Subcutaneous adipose tissue (tissue), 4 donors: ENCODE data around the gene ABCC1. TPM values are rescaled to one million over a fixed set of nuclear protein-coding genes. Genes with fewer than 3 reads are reported as not detected.

Experiments
- total RNA-seq, 4 donors: library from RNA; depleted of rRNA; stranded (reverse); fragments of >200 nt; gene quantifications; one replicate each; pipeline ENCODE4 v1.1.0, GENCODE V29; 2016
- TF ChIP-seq, protein P1 (sequence below): fragments of 450-650 bp; IDR thresholded peaks from one replicate; pipeline ENCODE4 v1.5.1; 2016; ENCODE audit warnings: low read depth, mild to moderate bottlenecking, control low read depth, antibody characterized with exemption, moderate library complexity

Gene ABCC1
- total RNA-seq, 4 donors from 2014 or later: 16.1 to 23.6 (median 22.1) TPM

DNA sequence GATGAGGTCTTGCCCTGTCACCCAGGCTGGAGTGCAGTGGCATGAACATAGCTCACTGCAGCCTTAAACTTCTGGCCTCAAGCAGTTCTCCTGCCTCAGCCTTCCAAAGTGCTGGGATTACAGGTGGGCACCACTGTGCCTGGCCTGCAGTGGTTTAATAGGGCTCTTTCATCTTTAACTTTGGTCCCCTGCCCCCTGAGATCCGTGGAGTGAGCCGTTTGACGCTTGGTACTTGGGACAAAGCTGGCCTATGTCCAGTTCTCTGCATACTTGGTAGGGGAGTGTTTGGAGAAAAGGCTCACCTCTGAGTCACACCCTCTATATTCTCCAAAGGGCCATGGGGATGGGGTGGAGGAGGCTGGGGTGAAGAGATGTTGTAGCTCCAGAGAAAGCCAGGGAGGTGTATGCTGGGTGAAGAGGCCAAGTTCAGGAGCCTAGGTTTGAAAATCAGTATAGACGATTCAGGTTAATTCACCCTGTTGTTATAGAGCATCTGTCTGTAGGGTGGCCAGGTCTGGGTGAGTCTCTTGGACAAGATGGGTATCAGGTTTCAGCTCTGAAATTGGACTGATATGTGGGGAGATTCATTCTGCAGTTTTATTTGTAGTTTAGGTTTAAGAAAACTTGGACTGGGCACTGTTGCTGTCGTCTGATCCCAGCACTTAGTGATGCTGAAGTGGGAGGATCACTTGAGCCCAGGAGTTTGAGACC lies 17.6 kb downstream of the ABCC1 start:
- TF ChIP-seq, protein P1, sequence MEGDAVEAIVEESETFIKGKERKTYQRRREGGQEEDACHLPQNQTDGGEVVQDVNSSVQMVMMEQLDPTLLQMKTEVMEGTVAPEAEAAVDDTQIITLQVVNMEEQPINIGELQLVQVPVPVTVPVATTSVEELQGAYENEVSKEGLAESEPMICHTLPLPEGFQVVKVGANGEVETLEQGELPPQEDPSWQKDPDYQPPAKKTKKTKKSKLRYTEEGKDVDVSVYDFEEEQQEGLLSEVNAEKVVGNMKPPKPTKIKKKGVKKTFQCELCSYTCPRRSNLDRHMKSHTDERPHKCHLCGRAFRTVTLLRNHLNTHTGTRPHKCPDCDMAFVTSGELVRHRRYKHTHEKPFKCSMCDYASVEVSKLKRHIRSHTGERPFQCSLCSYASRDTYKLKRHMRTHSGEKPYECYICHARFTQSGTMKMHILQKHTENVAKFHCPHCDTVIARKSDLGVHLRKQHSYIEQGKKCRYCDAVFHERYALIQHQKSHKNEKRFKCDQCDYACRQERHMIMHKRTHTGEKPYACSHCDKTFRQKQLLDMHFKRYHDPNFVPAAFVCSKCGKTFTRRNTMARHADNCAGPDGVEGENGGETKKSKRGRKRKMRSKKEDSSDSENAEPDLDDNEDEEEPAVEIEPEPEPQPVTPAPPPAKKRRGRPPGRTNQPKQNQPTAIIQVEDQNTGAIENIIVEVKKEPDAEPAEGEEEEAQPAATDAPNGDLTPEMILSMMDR: no peak

DNA sequence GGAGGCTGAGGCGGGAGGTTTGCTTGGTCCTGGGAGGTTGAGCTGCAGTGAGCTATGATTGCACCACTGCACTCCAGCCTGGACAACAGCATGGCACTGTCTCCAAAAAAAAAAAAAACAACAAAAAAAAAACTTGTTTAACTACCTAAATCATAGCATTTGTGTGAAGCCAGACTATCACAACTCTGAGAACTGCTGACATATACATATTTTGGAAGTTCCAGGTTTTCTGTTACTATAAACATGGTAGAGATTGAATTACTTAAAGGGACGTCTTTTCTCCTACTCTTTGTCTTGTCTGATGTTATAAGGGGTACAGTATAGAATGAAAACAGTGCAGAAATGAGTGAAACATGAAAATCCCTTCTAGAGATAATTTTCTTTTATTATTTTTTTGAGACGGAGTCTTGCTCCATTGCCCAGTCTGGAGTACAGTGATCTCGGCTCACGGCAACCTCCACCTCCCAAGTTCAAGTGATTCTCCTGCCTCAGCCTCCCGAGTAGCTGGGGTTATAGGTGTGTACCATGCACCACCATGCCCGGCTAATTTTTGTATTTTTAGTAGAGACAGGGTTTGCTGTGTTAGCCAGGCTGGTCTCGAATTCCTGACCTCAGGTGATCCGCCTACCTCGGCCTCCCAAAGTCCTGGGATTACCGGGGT lies 18.4 kb downstream of the ABCC1 start:
- TF ChIP-seq, protein P1: no peak

DNA sequence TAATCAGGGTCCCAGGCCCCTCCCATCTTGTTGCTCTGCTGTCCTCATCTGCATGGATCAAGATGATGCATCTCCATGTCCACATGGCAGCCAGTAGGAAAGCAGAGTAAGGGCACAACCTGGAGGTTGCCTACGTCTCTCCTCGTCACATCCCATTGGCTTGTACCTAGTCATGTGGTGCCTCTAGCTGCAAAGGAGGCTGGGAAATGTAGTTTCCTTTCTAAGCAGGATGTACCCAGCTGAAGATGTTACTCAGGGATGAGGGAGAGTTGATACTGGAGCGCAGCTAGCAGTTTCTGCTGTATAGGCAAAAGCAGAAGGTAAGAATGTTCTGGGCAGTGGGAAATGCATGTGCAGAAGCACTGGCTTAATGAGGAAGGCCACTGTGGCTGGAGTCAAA lies 20.8 kb downstream of the ABCC1 start:
- TF ChIP-seq, protein P1: no peak

DNA sequence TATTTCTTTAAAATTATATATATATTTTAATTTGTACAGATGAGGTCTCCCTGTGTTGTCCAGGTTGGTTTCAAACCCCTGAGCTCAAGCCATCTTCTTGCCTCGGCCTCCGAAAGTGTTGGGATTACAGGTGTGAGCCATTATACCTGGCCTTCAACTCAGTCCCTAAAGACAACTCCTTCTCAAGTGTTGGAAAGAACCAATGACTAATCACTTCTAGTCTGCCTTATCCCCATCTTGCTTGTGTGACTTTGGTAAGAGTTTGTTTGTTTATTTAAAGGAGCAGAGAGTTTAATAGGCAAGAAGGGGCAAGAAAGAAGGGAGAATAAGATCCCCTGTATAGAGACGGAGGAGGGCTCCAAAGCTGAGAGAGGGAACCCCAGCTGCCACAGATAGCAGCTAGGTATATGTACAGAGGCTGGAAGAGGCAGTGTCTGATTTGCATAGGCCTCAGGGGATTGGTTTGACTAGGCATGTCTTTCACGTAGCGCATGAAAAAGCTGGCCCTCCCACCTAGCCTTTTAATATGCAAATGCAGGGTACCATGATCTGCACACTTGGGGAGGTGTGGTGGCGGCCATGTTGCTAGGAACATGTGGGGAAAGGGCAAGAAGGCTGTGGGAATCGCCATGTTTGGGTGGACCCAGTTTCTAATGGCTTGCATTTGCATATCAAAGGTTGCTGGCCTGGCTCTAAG lies 21.5 kb downstream of the ABCC1 start:
- TF ChIP-seq, protein P1: no peak

DNA sequence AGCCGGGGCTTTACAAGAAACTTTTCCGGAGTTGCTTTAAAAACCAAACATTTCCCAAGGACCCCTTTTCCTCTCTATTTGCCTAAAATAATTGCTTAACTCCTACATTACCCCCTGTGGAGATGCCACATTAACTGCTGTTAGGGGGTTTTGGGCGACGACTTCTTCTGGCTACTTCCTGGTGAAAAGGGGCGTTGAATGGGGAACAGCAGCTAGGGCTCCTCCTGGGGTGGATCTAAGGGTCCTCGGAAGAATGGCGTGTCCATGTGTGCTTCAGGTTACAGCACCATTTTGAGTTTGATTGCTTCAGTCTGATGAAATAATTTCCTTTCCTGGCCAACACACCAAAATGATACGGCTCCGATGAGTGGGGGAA lies 22.0 kb downstream of the ABCC1 start:
- TF ChIP-seq, protein P1: no peak

DNA sequence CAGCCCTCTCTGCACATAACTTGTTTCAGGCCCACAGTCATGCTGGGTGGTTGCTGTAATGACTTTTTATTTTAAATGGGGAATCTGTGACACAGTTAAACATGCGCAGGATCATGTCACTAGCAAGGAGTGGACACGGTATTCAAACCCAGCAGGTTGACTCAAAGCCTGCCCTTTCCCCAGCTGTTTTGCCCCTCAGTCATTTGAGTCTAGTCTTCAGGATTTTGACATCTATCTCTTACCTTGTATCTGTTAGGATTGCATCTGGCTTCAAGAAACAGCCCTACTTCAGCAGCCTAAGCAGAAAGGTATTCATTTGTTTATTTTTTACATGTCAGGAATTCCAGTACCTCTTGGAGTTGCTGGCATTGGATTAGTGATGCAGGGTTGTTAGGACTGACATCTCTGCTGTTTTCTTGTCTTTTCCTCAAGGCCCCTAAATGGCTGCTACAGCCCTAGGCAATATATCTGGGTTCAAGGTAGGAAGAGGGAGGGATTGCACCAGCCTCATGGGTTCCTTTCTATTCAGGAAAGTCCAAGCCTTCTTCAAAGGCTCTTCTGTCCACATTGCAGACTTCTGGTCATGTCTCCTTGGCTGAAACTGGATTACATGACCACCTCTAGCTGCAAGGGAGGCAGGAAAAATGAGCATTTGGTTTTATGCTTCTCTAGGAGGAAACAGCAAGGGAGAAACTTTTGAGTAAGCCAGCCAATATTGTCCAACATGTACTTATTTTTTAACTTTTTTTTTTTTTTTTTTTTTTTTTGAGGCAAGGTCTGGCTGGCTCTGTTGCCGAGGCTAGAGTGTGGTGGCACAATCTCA lies 22.8 kb downstream of the ABCC1 start:
- TF ChIP-seq, protein P1: no peak
